ENCODE results near the gene HAGHL.

Gene HAGHL

GRCh38 chr16:727291-727977, 528 bp downstream of the HAGHL start (continued):
- no peak for TF ChIP-seq CTCF (tag by site-specific recombination; IDR thresholded peaks at IDR 0.05)
- TF ChIP-seq ZNF48 (tag by site-specific recombination; IDR thresholded peaks at IDR 0.05), result no peak
- no peak for TF ChIP-seq ZNF529 (tag by site-specific recombination; IDR thresholded peaks at IDR 0.05; ENCODE audit: insufficient replicate concordance)
- TF ChIP-seq SP3 (tag by site-specific recombination; IDR thresholded peaks at IDR 0.05), result peak; percentile 45
- TF ChIP-seq ZNF600 (tag by site-specific recombination; IDR thresholded peaks at IDR 0.05), result peak; percentile 51; the same call in 1 of the 2 replicates
- no peak for TF ChIP-seq ZNF148 (tag by site-specific recombination; IDR thresholded peaks at IDR 0.05; ENCODE audit: borderline replicate concordance)
- no peak for TF ChIP-seq ZNF776 (tag by site-specific recombination; IDR thresholded peaks at IDR 0.05; ENCODE audit: borderline replicate concordance)
- TF ChIP-seq ZFP37 (tag by site-specific recombination; IDR thresholded peaks at IDR 0.05), result no peak
- TF ChIP-seq ZNF280D (tag by site-specific recombination; IDR thresholded peaks at IDR 0.05), result no peak
- TF ChIP-seq ZNF184 (tag by site-specific recombination; IDR thresholded peaks at IDR 0.05), result no peak
- peak; percentile 64; the same call in 1 of the 2 replicates for TF ChIP-seq ZNF645 (tag by site-specific recombination; IDR thresholded peaks at IDR 0.05)
- no peak for TF ChIP-seq MEIS1 (CRISPR knock-in tag; IDR thresholded peaks at IDR 0.05; ENCODE audit: borderline replicate concordance)
- TF ChIP-seq ZNF837 (tag by site-specific recombination; IDR thresholded peaks at IDR 0.05), result 0 out of 2 replicates have a peak, but pooled peaks have one; percentile 71
- TF ChIP-seq ZNF239 (tag by site-specific recombination; IDR thresholded peaks at IDR 0.05), result no peak
- no peak for TF ChIP-seq EGR2 (tag by site-specific recombination; IDR thresholded peaks at IDR 0.05; ENCODE audit: low read depth)
- TF ChIP-seq ATF2 (tag by site-specific recombination; IDR thresholded peaks at IDR 0.05; ENCODE audit: low read depth), result no peak
- TF ChIP-seq ZBTB8A (tag by site-specific recombination; IDR thresholded peaks at IDR 0.05), result peak; percentile 88
- TF ChIP-seq FEZF1 (tag by site-specific recombination; IDR thresholded peaks at IDR 0.05), result no peak
- TF ChIP-seq BCL6B (tag by site-specific recombination; IDR thresholded peaks at IDR 0.05), result no peak
- 0 out of 2 replicates have a peak, but pooled peaks have one; percentile 15 for TF ChIP-seq ZNF610 (tag by site-specific recombination; IDR thresholded peaks at IDR 0.05; ENCODE audit: borderline replicate concordance)
- no peak for TF ChIP-seq ZNF362 (tag by site-specific recombination; IDR thresholded peaks at IDR 0.05)
- TF ChIP-seq SETDB1 (IDR thresholded peaks at IDR 0.05; ENCODE audit: insufficient read length, low read length), result no peak
- no peak for TF ChIP-seq KLF16 (tag by site-specific recombination; IDR thresholded peaks at IDR 0.05)
- 0 out of 2 replicates have a peak, but pooled peaks have one; percentile 31 for TF ChIP-seq ZNF501 (tag by site-specific recombination; IDR thresholded peaks at IDR 0.05)
- TF ChIP-seq ZBTB6 (tag by site-specific recombination; IDR thresholded peaks at IDR 0.05), result no peak

All from HEK293 (cell line).